IPS-15b (cell line): Measurements from ENCODE around the gene TSHR.

ENCODE experiments used
- H3K27me3 ChIP-seq: one replicate; pipeline ENCODE4 v1.6.1; 2013; ENCODE audit warnings: low read length; ENCODE audit not compliant: control insufficient read depth, insufficient read depth
- H3K36me3 ChIP-seq: one replicate; pipeline ENCODE4 v1.6.1; 2013; ENCODE audit warnings: low read length; ENCODE audit not compliant: control insufficient read depth, insufficient read depth
- H3K4me1 ChIP-seq: one replicate; pipeline ENCODE4 v1.6.1; 2013; ENCODE audit warnings: mild to moderate bottlenecking, low read length; ENCODE audit not compliant: control insufficient read depth, insufficient read depth
- H3K4me3 ChIP-seq: one replicate; pipeline ENCODE4 v1.5.1; 2013; ENCODE audit warnings: low read depth, low read length
- H3K9ac ChIP-seq: one replicate; pipeline ENCODE4 v1.6.1; 2013; ENCODE audit warnings: low read depth, mild to moderate bottlenecking, low read length
- H3K9me3 ChIP-seq: one replicate; pipeline ENCODE4 v1.6.1; 2013; ENCODE audit warnings: mild to moderate bottlenecking, low read length; ENCODE audit not compliant: control insufficient read depth, insufficient read depth

Gene TSHR

DNA sequence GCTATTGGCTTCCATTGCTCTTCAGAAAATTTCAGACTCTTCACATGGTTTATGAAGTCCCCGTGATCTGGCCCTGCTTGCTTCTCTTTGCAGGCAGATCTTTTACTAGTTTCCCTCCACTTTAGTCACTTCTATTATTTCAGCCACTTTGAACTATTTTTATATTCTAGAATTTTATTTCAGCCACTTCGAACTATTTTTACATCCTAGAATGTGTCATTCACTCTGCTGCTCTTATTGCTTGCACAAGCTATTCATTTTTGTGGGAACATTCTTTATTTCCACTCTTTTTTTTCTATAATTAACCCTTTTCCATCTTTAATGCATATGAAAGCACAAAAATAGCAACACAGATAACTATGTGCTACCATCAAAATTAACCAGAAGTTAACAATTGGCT, 24.5 kb downstream of the TSHR start:
- Histone ChIP-seq H3K4me1 (no peaks in the 10 kb centered on the region), H3K36me3 (no peaks in the 10 kb centered on the region), H3K9ac (no peak overlapping the region), H3K9me3 (no peaks in the 10 kb centered on the region), H3K4me3 (no peak overlapping the region), H3K27me3 (no peaks in the 10 kb centered on the region)

DNA sequence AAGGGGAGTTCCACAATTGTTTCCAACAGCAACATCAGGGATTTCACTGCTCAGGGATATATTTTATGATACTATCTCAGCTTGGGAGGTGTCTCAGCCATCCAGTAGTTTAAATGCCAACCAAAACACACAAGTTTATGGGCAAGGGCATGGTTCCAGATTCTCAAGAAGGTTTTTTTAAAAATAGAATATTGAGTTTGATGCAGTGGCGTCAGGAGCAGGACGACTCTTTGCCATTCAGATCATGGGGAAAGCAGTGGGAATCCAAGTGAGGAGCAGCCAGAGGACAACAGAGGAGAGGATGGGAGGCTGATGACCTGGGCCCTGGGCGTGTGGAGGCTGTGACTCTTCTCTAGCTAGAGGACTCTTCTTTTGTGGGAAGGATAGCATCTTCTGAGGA, 25.7 kb downstream of the TSHR start:
- Histone ChIP-seq H3K9ac (no peak overlapping the region), H3K9me3 (no peaks in the 10 kb centered on the region), H3K27me3 (no peaks in the 10 kb centered on the region), H3K4me1 (no peaks in the 10 kb centered on the region), H3K36me3 (no peaks in the 10 kb centered on the region), H3K4me3 (no peak overlapping the region)

DNA sequence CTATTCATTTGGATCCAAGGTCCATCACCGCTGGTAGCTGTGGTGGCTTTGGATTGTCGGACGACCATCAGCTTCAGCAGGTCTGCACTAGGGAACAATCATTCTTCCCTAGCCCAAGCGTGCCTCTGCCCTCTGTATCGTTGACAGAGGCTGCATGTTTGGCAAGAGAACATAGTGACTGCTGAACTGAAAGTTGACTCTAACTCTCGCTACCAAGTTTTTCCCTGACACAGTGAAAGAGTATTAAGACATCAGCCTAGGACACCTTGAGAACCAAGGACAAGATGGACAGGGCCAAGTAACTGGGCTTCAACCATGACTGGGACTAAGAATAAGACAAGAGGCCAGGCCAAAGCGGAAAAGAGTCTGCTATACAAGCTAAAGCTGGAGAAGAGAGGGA, 26.3 kb downstream of the TSHR start:
- Histone ChIP-seq H3K9me3 (no peaks in the 10 kb centered on the region), H3K4me3 (no peak overlapping the region), H3K36me3 (no peaks in the 10 kb centered on the region), H3K27me3 (no peaks in the 10 kb centered on the region), H3K9ac (no peak overlapping the region), H3K4me1 (no peaks in the 10 kb centered on the region)

DNA sequence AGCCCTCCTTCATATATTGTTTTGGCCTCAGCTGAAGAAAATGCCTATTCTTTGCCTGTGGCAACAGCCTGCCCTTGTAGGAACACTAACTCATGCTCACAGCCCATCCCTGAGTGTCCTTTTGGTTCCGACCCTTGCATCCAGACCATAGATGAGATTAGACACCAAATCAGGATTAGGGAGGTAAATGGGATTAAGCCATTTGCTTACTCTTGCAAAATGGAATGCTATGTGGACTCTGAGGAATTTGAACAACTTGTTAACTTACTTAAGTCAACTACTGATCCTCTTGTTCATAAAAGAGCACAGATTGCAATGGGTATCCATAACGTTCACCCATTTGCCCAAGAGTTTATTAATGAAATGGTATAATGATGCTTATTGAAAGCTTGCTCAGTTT, 27.3 kb downstream of the TSHR start:
- Histone ChIP-seq H3K9me3 (no peaks in the 10 kb centered on the region), H3K36me3 (no peaks in the 10 kb centered on the region), H3K4me3 (no peak overlapping the region), H3K4me1 (no peaks in the 10 kb centered on the region), H3K9ac (no peak overlapping the region), H3K27me3 (no peaks in the 10 kb centered on the region)

DNA sequence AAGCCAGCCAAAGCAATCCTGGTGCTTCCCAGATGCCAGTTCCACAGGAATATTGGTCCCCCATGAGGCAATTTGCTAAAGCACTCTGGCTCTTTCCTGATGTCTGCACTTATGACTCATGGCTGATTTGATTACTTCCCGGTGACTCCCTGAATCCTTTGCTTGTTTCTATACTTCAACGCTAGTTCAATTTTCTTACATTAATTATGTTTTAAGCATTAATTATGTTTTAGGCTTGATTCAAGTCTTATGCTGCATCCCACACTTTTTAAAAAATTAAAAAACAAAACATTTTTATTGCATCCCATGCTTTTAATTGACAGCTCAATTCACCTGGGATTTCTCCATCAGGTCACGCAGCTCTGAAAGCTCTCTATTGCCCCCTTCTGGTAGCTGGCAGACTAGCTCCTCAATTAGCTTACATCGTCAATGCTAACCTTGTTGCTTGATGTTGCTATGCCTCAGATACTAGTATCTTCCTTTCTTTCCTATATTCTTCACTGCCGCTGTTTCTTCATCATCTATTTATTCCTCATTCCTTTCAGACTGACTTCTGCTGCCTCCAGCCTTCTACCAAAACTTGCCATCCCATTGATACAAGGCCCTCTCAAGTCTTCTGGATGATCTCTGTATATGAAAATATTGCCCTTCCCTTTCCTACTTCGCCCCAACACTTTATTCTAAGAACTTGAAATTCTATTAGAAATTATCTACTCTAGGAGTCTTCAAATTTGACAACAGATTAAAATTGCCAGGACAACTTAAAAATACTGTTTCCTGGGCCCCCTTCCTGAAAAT, 32.0 kb downstream of the TSHR start:
- Histone ChIP-seq H3K4me1 (no peaks in the 10 kb centered on the region), H3K27me3 (no peaks in the 10 kb centered on the region), H3K4me3 (no peak overlapping the region), H3K9ac (no peak overlapping the region), H3K36me3 (no peaks in the 10 kb centered on the region), H3K9me3 (no peaks in the 10 kb centered on the region)

DNA sequence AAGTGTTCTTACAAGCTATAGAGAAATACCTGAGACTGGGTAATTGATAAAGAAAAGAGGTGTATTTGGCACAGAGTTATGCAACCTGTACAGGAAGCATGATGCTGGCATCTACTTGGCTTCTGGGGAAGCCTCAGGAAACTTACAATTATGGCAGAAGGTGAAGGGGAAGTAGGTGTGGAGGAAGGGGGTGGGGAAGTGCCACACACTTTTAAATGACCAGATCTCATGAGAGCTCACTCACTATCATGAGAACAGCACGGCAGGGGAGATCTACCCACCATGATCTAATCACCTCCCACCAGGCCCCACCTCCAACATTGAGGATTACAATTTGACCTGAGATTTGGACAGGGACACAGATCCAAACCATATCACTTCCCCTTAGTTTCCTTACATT, 32.8 kb downstream of the TSHR start:
- Histone ChIP-seq H3K9ac (no peak overlapping the region), H3K27me3 (no peaks in the 10 kb centered on the region), H3K4me1 (no peaks in the 10 kb centered on the region), H3K36me3 (no peaks in the 10 kb centered on the region), H3K4me3 (no peak overlapping the region), H3K9me3 (no peaks in the 10 kb centered on the region)

DNA sequence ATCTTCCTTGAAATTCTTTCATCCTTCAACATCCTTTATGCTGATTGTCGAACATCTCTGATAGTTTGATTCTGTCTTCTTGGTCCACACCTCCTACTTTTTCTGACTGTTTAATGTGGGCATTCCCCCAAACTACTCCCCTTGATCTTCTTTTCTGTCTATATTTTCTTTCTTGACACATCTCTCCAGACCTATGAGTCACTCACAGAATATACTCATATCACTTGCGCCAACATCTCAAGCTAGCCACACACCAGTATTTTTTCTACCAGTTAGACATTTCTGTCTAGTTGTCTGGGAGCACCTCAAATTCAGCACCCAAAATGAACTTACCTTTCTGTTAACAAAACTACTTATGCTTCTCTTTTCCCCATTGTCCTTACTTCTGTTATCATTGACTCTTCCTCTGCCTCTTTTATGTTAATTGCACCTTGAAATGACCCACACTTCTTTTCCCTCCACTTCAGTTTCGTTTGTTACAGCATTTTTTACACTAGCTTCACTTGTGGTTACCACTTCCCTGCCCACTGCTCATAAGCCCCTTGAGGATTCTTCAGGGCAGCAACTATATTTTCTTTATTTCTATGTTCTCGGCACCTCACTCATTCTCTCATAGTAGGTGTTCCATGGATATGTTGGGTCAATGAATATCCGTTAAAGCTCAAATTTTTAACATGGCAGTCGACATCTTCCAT, 33.5 kb downstream of the TSHR start:
- no peak overlapping the region for H3K9ac ChIP-seq
- H3K36me3 ChIP-seq: no peaks in the 10 kb centered on the region

DNA sequence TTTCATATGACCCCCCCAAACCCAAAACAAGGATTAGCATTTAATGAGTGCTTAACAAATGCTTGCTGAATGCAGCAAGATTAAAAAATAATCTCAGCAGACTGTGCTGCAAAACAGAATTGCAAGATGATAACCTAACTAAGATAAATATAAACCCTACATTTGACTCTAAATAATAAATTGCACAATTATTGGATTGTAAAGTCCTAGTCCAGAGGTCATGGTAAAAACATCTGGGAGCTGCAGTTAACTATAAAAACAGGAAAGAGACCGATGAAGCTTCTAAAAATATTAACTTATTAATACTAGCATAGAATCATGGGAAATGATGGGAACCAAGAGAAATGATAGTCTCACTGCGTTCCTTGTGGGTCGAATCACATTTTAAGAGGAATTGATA, 37.2 kb downstream of the TSHR start:
- Histone ChIP-seq H3K27me3 (no peaks in the 10 kb centered on the region), H3K36me3 (no peaks in the 10 kb centered on the region), H3K4me1 (no peaks in the 10 kb centered on the region), H3K4me3 (no peak overlapping the region), H3K9me3 (no peaks in the 10 kb centered on the region), H3K9ac (no peak overlapping the region)

More for the DNA sequence above, 33.5 kb downstream of the TSHR start:
- Histone ChIP-seq H3K4me3 (no peak overlapping the region), H3K4me1 (no peaks in the 10 kb centered on the region), H3K9me3 (no peaks in the 10 kb centered on the region), H3K27me3 (no peaks in the 10 kb centered on the region)

DNA sequence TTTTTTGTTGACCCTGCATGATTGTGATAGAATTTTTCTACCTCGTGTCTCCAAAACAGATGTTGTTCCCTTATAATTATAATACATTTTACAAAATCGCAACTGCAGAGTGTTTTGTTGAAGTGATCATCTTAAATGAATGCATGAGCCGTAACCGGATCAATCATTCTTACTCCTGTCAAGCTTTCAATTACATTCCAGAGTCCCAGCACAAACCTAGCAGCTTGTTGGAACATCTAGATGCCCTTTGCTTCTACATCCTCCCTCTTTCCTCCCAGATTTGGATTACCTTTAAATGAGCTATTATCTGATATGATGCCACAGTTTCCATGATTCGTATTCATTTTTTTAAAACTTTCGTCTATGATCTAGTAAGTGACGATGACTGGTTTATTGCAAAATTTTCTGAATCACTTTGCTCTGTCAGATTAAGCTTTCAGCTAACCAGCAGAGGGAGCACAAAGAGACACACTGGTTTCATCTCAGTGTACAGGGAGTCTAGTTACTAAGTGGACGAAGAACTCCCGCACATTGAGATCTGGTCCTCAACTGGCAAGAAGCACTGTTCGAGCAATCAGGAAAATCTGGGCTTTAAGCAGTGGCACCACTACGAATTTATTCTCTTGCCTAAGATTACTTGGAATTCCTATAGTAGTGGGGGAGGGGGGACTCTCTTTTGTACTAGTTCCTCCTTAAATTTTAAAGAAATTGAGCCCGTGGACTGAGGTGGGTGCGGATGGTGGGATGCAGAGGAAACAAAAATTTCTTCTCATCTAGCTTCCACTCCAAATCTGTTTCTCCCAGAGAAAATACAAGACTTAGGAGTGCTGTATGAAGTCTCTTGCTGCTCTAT, 40.9 kb downstream of the TSHR start:
- Histone ChIP-seq H3K36me3 (no peaks in the 10 kb centered on the region), H3K9me3 (no peaks in the 10 kb centered on the region), H3K4me1 (no peaks in the 10 kb centered on the region), H3K4me3 (no peak overlapping the region), H3K9ac (no peak overlapping the region), H3K27me3 (no peaks in the 10 kb centered on the region)

DNA sequence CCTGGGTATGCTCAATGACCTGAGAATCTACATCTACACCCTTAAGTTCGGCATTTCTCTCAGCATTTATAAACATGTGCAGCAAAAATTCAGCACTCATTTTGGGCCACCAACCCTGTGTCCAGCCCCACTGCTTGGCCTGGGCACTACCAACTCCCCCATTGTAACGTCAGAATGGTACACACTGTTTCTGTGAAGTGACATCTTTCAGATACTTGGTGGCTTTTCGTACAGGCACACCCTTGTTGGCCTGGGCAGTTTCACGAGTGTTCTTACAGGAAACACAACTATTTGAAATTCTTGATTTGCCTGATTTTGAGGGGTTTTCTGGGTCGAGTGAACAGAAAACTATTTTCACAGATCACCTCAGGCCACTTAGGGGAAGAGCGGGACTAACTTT, 46.0 kb downstream of the TSHR start:
- H3K4me1 ChIP-seq: no peaks in the 10 kb centered on the region
- H3K9ac ChIP-seq: no peak overlapping the region
- H3K4me3 ChIP-seq: no peak overlapping the region
- H3K27me3 ChIP-seq: no peaks in the 10 kb centered on the region
- H3K9me3 ChIP-seq: no peaks in the 10 kb centered on the region
- H3K36me3 ChIP-seq: no peaks in the 10 kb centered on the region

DNA sequence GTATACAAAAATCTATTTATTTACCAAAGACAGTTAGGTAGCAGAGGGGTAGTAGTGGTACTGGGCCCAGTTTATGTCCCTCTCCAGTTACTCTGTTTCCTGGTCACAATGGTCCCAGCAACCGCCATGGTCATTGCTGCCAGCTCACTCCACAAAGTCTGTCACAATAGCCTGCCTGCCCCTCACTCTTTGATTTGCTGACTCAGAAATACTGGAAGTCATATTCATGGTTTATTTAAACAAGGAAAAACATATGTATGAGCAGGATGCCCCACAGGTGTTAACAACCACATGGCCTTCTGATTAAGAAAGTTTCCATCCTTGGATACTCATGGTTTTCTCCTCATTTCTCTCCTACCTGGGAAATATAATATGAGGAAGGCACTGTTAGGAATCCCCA, 49.2 kb downstream of the TSHR start:
- H3K9me3 ChIP-seq: no peaks in the 10 kb centered on the region
- H3K9ac ChIP-seq: no peak overlapping the region
- H3K4me1 ChIP-seq: no peaks in the 10 kb centered on the region
- H3K27me3 ChIP-seq: no peaks in the 10 kb centered on the region
- no peaks in the 10 kb centered on the region for H3K36me3 ChIP-seq
- H3K4me3 ChIP-seq: no peak overlapping the region
